Nephron progenitor cell (in vitro differentiated cells): Measurements from ENCODE around the gene TNFRSF11A.

Experiments used
- DNase-seq: peaks from one replicate; pipeline ENCODE4 v3.0.0; 2021
- H3K27ac Mint-ChIP-seq: 2 replicates; pipeline ENCODE4 v1.8.0; 2021; ENCODE audit warnings: mild to moderate bottlenecking, moderate library complexity, mixed read lengths
- H3K27me3 Mint-ChIP-seq: 2 replicates; pipeline ENCODE4 v1.8.0; 2021; ENCODE audit warnings: mild to moderate bottlenecking, low read depth, mixed read lengths; ENCODE audit not compliant: poor library complexity
- H3K36me3 Mint-ChIP-seq: 2 replicates; pipeline ENCODE4 v1.8.0; 2021; ENCODE audit warnings: low read depth, mixed read lengths
- H3K4me1 Mint-ChIP-seq: 2 replicates; pipeline ENCODE4 v1.8.0; 2021; ENCODE audit warnings: mixed read lengths
- H3K4me3 Mint-ChIP-seq: 2 replicates; pipeline ENCODE4 v1.8.0; 2021; ENCODE audit warnings: mild to moderate bottlenecking, moderate library complexity, mixed read lengths
- H3K9me3 Mint-ChIP-seq: 2 replicates; pipeline ENCODE4 v1.8.0; 2021; ENCODE audit warnings: mild to moderate bottlenecking, moderate library complexity, mixed read lengths
- TF ChIP-seq, protein P1 (sequence below): fragments of 200-600 bp; sonication (generic); IDR thresholded peaks from 2 replicates; pipeline ENCODE4 v1.5.0; 2021; ENCODE audit warnings: antibody characterized with exemption

Gene TNFRSF11A

DNA sequence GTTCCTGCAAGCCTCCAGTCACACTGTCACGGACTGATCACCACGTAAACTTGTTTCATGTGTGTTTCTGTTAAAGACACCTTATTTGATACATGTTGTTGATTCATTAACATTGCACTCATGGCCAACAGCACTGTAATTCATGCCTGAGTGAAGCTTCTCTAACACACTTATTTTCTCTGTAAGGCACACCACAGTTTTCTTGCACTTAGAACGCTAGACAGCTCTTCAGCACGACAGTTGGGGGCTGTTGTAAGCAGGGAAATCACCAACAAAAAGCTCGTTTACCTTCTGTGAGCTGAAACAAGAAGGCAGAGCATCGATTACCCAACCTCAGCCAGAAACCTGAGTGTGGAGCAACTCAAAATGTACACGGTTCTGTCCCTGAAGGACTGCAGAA is 28.1 kb downstream of the TNFRSF11A start:
- peaks cover 37% of the 10 kb centered on the region for H3K4me1 Mint-ChIP-seq
- DNase-seq: no peak
- no peaks in the 10 kb centered on the region for H3K36me3 Mint-ChIP-seq
- TF ChIP-seq, protein P1, sequence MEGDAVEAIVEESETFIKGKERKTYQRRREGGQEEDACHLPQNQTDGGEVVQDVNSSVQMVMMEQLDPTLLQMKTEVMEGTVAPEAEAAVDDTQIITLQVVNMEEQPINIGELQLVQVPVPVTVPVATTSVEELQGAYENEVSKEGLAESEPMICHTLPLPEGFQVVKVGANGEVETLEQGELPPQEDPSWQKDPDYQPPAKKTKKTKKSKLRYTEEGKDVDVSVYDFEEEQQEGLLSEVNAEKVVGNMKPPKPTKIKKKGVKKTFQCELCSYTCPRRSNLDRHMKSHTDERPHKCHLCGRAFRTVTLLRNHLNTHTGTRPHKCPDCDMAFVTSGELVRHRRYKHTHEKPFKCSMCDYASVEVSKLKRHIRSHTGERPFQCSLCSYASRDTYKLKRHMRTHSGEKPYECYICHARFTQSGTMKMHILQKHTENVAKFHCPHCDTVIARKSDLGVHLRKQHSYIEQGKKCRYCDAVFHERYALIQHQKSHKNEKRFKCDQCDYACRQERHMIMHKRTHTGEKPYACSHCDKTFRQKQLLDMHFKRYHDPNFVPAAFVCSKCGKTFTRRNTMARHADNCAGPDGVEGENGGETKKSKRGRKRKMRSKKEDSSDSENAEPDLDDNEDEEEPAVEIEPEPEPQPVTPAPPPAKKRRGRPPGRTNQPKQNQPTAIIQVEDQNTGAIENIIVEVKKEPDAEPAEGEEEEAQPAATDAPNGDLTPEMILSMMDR: no peak
- H3K27ac Mint-ChIP-seq: peak overlapping the region; percentile 97
- H3K27me3 Mint-ChIP-seq: no peaks in the 10 kb centered on the region
- no peaks in the 10 kb centered on the region for H3K9me3 Mint-ChIP-seq
- H3K4me3 Mint-ChIP-seq: no peak overlapping the region

- Mint-ChIP-seq H3K27ac (peak overlapping the region; percentile 97), H3K36me3 (no peaks in the 10 kb centered on the region), H3K4me1 (peaks cover 43% of the 10 kb centered on the region), H3K9me3 (no peaks in the 10 kb centered on the region), H3K27me3 (no peaks in the 10 kb centered on the region), H3K4me3 (no peak overlapping the region)
- TF ChIP-seq, protein P1: no peak
- DNase-seq: no peak
Measured at GRCh38 chr18:62354151-62354550, 29.0 kb downstream of the TNFRSF11A start.

- H3K27me3 Mint-ChIP-seq: no peaks in the 10 kb centered on the region
- DNase-seq: no peak
- H3K9me3 Mint-ChIP-seq: no peaks in the 10 kb centered on the region
- peaks cover 51% of the 10 kb centered on the region for H3K4me1 Mint-ChIP-seq
- peak overlapping the region; percentile 4 for H3K27ac Mint-ChIP-seq
- H3K36me3 Mint-ChIP-seq: no peaks in the 10 kb centered on the region
- H3K4me3 Mint-ChIP-seq: no peak overlapping the region
- TF ChIP-seq, protein P1: no peak
Measured at GRCh38 chr18:62357079-62357719, 32.1 kb downstream of the TNFRSF11A start.

DNA sequence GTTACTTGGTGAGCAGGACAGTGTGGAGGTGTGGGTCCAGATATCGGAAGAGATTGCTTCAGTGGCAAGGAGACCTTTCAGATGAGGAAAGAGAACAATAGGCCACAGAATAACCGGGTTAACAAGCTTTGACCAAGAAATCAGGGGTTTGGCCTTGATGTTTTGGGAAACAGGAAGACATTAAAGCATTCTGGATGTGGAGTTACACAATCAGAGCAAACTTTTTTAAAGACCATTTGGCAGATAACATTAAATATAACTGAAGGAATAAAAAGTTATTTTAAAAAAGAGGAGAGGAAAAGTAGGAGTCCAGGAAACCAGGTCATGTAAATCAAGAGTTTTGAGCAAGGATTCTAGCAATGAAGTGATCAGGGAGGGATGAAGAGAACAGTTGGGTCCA is 35.7 kb downstream of the TNFRSF11A start:
- Mint-ChIP-seq H3K36me3 (no peaks in the 10 kb centered on the region), H3K4me1 (peaks cover 28% of the 10 kb centered on the region), H3K27me3 (no peaks in the 10 kb centered on the region), H3K27ac (no peak overlapping the region), H3K4me3 (no peak overlapping the region), H3K9me3 (no peaks in the 10 kb centered on the region)
- TF ChIP-seq, protein P1: no peak
- DNase-seq: no peak

DNA sequence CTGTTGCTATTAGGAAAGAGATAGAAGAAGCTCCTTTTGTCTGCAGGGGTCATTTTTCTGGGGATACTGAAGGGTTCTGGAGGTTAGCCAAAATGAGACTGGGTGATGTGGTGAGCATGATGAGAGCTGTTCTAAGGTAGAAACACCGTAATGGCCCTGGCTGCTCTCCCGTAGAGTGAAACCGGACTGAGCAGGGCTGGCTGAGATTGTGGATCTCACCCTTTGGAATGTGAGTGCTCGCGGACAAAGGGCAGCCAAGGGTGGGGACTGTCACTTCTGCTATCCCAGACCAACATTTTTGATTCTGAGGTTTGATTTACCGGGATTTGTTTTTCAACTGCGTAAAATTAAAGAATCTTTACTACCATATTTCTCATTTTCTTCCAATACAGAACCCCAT is 36.2 kb downstream of the TNFRSF11A start:
- no peak overlapping the region for H3K4me3 Mint-ChIP-seq
- H3K27me3 Mint-ChIP-seq: no peaks in the 10 kb centered on the region
- no peak for DNase-seq
- no peaks in the 10 kb centered on the region for H3K9me3 Mint-ChIP-seq
- H3K4me1 Mint-ChIP-seq: peaks cover 28% of the 10 kb centered on the region
- H3K36me3 Mint-ChIP-seq: no peaks in the 10 kb centered on the region
- H3K27ac Mint-ChIP-seq: no peak overlapping the region
- TF ChIP-seq, protein P1: no peak

DNA sequence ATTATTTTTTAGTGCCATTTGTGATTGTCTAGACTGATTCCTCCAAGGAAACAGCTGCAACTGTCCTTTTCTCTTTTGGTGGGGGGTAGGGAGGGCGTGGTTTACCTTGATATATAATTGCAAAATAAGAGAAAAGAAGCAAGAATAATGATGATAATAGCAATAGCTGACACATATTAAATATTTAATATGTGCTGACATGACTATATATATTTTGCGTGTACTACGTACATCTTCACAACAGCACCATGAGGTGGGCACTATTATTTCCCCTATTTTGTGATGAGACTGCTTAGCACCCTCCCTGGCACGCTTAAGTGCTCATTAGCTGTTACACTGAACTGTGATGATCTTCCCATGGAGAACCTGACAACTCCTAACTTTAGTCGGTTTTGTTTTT is 39.4 kb downstream of the TNFRSF11A start:
- H3K9me3 Mint-ChIP-seq: no peaks in the 10 kb centered on the region
- H3K4me1 Mint-ChIP-seq: peaks cover 8% of the 10 kb centered on the region
- H3K27me3 Mint-ChIP-seq: no peaks in the 10 kb centered on the region
- no peaks in the 10 kb centered on the region for H3K36me3 Mint-ChIP-seq
- no peak overlapping the region for H3K4me3 Mint-ChIP-seq
- DNase-seq: no peak
- TF ChIP-seq, protein P1: no peak
- no peak overlapping the region for H3K27ac Mint-ChIP-seq
